Left lobe of liver (tissue), 2 donors: ENCODE measurements around the gene IFT43. TPM values are rescaled to one million over a fixed set of nuclear protein-coding genes. Genes with fewer than 3 reads are reported as not detected.
A peak's percentile ranks its signal among the peaks of the same experiment; 100 is the strongest.

ENCODE experiments used
- ATAC-seq: fragments of 200-7000 bp; cut with Tn5 transposase; one replicate; pipeline ENCODE4 v1.9.1; 2020; ENCODE audit warnings: mild to moderate bottlenecking, moderate library complexity
- DNase-seq: peaks from one replicate; pipeline ENCODE4 v3.0.0-alpha.2; 2020; ENCODE audit warnings: low spot score
- total RNA-seq: library from RNA; stranded (reverse); gene quantifications from one replicate; pipeline ENCODE4 v1.2.1, GENCODE V29; 2021
- donor health status: DM: no; HTN: no; CAD: no; lungs with moderate emphysema.
- donor health status: DM: no; HTN: yes; CAD: no.

IFT43 gene
- 13.7 TPM for total RNA-seq

DNA sequence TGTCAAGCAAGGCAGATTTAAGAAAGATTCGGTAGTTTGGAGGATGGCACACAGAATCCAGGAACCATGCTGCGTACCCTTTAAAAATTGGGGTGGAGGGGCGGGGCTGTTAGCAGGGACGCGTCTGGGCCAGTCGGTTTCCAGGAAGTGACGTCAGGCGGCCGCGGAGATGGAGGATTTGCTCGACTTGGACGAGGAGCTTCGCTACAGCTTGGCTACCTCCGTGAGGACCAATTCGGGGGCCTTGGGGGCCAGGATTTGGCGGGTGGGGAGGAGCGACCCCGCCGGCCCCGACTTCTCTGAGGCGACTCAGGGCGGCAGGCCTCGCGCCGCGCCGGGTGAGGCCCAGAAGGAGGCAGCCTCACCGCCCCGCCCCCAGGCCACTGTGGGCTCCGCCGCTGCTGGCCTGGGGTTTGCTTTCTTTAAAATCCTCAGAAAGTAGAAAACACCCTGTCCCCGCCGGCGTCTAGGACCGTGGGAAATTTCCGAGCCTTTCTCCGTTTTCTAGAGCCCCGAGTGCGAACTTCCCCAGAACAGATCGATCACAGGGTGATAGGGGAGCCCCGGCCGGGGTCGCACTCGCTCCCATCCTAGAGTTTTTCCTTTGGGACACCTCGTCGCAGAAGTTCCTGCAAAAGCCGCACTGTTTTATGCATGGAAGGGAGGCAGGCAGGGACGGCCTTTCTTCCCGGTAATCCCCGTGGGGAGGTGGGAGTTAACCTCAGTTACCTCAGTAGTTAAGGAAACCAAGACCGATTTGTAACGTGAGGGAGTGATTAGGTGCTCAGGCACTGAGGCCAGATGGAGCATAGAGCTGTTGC, at the start of gene IFT43:
IFT43 (plus strand) TSS at position 146 of the 821 bp plus-strand sequence; CDS start at position 170, 24 bp downstream.
- peak; percentile 57 for ATAC-seq
- DNase-seq, result peak; percentile 93

DNA sequence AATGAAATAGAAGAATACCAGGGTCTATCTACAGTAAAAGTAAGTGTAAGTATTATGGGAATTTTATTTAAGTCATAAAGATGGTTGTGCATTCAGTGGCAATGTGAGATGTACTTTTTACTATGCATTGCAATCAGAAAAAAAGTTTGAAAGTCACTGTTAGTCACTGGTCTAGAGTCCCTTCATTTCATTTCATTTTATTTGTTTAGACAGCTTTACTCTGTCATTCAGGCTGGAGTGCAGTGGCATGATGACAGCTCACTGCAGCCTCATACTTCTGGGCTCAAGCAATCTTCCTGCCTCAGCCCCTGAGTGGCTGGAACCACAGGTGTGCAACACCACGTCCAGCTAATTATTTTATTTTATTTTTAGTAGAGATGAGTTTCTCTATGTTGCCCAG, 46.4 kb upstream of the IFT43 start:
- no peak for DNase-seq
- ATAC-seq, result no peak

DNA sequence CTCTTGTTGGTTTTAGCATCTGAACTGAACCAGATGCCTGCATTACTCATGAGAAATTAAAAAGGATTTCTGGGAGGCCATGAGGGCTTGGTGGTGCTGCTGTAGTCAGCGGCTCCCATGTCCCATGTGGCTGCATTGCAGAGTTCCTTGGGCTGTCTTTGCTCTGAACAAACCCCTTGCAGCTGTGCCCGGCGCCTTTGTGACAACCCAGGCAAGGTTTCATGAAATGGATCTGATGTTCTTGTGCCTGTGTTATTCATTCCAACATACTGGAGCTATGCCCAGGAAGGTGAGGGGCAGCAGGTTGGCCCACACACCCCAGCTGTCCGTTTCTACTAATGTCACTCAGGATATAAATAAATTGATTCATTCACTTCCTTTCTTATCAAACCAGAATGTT, 44.5 kb upstream of the IFT43 start:
- no peak for DNase-seq
- no peak for ATAC-seq

DNA sequence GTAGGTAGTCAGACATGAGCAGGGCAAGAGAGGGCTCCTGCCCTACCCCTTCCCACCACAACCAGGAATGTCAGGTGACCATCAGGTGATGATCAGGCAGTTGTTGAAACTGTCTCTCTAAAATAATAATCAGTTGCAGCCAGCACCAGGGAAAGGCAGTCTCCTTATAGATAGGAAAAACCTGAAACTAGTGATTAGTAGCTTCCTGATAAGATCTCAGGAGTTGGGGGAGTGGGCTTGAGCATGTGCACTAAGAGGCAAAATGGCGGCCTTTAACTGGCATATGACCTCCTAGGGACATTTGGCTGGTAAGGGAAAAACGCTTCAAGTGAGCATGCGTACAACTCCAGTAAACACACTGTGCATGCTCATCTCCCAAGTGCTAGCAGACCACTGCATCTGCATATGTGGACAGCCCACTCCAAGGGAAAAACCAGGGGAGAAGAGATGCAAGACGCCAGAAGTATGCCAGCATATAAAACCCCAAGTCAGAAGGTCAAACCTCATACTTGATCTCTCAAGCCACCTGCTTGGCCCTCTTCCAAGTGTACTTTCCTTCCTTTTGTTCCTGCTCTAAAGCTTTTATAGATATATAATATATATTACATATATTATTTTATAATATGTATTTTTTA, 40.8 kb upstream of the IFT43 start:
- DNase-seq, result no peak
- no peak for ATAC-seq

DNA sequence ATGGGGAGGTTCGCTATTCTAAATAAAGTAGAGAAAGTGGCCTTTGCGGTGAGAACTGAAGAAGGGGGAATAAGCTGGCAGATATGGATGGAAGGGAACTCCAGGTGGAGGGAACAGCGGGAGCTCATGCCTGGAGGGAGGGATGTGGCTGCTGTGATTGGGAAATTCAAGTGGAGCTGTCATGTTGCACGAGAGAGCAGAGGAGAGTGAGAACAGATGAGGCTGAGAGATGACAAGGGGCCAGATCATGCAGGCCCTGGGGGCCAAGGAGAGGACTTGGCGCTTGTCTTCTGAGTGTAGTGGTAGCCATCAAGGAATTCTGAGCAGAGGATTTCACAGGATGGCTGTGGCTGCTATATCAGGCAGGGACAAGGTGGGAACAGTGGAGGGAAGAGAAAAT, 38.8 kb upstream of the IFT43 start:
- ATAC-seq (no peak), DNase-seq (no peak)

DNA sequence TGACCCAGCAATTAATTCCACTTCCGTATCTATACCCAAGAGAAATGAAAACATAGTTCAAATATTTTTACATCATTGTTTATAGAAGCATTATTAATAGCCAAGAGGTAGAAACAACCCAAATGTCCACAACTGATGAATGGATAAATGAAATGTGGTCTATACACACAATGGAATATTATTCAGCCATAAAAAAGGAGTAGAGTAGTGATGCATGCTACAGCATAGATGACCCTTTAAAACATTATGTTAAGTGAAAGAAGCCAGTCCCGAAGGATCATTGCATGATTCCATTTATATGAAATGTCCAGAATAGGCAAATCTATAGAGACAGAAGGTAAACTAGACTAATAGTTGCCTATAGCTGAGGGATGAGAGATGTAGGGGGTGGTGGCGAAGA, 33.1 kb upstream of the IFT43 start:
- ATAC-seq (no peak), DNase-seq (no peak)

DNA sequence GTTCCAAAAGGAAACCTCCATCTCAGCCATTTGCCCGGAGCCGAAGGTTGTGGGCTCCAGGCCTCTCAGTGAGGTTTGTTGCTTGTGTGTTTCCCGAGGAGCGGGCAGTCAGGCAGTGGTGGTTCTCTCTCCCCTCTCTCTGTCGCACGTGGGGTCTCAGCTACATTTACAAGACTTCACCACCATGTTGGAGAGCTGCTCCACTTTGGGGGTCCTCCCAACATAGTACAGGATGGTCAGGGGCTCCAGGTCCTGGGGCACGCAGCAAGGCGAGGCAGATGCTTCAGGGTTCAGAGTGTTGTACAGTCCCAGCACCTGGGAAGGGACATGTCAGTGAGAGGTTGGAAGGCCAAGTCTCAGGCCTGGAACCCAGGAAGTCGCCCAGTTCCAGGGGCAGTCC, 26.5 kb upstream of the IFT43 start:
- DNase-seq (no peak), ATAC-seq (no peak)

DNA sequence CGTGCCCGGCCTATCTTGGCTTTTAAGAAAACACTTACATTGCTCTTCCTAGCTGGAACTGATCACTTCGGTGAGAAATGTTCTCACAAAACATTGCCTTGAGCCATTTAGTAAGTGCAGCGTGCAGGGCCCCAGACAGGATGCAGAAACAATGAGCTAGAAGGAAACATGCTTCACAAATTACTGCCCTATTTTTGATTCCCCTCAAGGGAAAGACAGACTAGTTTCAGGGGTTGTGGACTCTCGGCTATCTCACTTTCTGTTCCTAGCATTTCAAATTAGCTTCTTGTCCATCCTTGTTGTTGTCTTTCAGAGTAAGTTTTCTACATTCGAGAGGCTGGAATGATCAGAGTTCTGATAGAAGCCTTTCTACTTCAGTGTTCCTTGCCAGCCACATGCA, 25.3 kb upstream of the IFT43 start:
- DNase-seq (no peak), ATAC-seq (no peak)

DNA sequence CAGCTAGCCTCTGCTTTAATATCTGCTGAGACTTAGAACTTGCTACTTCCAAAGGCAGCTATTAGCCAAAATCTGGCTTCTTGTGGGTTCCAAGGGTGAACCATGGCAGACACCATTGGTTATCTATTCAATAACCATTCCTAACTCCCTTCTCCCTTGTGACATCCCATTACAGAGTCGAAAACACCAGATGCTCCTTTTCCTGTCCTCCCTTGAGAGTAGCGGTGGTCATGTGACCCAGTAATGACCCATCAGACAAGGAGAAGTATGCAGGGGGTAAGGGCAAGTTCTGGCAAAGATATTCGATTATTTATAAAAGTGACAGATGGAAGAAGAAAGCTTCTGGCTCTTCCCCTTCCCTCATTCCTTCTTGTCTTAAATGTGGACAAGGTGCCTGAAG, 23.9 kb upstream of the IFT43 start:
- ATAC-seq, result no peak

DNA sequence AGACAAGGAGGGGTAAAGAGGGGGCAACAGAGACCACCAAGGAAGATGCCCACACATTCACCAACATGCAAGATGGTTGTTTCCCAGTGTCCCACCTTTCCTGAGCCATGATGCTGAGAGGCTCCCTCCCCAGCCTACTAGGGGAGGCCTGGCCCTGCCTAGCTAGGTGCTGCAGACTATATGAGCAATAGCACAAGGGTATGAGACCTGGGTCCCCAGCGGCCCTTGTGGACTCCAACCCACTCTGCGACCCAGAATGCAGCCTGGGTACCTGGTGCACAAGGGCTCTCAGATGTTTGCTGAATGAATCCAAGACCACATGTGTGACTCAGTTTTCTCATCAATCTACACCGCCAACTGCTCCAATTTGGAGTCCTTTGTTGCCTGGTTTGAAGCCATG, 17.7 kb upstream of the IFT43 start:
- no peak for DNase-seq
- no peak for ATAC-seq

More for the DNA sequence above, 23.9 kb upstream of the IFT43 start:
- DNase-seq, result no peak

DNA sequence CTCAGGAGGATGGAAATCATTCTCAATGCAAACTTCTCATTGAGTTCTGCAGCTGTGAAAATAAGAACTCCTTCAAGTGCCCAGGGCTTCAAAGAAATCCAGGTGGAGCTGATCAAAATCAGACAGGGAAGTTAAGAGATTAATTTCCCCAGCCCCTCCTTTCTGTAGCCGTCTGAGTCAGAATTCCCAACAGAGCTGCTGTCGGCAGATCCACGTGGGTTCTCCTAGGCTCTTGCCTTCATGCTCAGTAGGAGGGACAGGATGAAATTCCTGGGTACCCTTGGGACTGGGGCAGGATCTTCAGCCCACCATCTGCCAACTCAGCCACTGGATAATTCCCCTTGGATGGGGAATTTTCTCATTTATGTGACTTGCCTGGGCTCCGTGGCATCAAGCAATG, 17.1 kb upstream of the IFT43 start:
- no peak for ATAC-seq
- no peak for DNase-seq

DNA sequence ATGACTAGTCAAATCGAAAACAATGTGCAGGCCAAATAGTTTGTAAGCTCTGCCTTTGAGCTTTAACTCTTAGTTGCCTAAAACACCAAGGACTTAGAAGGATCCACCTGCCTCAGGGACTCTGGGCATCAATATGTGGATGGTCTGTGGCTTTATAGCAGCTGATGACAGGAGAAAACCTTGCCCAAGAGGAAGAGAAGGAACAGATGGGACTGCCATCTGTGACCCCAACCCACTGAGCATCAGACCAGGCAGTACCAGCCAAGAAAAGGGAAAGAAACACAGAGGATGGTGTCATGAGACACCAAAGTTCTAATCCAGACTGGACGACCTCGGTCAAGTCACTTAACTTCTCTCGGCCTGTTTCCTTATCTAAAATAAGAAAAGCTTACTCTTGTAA, 16.4 kb upstream of the IFT43 start:
- ATAC-seq, result no peak
- no peak for DNase-seq

DNA sequence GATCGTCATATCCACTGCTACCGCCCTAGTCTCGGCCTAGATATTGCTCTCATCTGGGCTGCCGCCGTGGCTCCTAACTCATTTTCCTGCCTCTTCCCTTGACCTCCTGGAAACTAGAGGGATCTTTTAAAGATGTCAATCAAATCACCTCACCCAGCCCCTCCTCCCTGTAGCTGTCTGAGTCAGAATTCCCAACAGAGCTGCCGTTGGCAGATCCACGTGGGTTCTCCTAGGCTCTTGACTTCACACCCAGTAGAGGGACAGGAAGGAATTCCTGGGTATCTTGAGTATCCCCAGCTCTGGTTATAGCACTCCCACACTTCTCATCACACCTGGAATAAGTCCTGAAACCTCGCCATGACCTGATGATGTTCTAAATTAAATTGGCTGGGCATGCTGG, 15.7 kb upstream of the IFT43 start:
- no peak for ATAC-seq
- DNase-seq, result no peak

DNA sequence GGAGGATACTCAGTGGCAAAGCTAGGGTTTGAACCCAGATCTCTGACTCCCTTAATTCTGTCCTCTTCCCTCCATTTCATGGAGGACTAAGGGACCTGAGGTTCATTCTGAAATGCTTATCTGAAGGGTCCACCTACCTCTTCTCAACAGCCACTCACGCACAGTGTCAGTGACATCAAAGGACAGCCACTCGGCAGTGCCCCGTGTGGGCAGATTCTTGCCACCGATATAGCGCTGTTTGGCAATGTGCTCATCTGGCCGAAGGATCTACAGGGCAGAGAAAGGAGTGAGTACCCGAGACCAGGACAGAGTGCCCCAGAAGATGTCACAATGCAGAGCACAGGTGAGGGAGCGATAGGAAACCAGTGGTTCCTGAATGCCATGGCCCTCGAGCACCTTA, 14.6 kb upstream of the IFT43 start:
- DNase-seq (no peak), ATAC-seq (no peak)

DNA sequence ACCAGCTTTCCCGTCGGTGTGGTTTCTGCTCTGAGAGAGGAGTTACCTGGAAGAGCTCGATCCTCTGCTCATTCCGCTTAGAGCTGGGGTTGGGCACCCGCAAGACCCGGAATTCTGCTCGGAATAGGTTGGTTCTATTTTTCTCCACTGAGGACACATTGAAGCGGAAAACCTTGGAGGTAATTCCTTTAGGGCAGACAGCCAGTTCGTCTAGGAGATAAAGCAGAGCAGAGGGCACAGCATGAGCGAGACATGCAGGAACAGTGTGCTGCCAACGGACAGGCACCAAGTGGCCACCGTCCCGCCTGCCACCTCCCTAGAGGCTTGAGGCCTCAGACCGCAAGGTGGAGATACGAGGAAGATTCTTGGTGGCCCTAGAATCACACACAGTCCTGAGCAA, 14.1 kb upstream of the IFT43 start:
- DNase-seq, result no peak
- ATAC-seq, result no peak

DNA sequence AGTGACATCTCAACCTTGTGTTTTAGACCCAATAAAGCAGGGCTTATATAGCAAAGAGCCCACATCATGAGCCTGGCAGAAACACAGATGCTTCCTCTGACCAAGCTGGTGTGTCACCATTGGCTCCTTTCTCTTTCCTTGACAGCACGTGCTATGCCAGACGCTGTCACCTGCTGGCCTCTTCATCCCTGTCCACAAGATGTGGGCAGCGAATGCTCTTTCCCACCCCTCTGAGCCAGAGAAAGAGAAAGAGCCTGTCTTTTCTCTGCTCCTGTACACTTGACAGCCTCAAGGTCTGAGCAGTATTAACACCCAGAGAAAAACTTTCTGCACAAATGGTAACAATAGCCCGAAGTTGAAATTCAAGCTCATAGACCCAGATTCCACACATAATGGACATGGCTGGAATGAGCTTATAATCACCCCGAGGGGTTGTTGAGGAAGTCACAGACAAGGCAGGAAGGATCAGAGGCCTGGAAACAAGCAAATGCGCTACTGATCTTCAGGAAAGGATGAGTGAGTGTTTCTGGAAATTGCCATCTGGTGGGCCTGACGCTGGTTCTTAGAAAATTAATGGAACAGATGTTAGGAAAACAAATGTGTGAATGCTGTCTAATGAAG, 12.7 kb upstream of the IFT43 start:
- ATAC-seq (no peak), DNase-seq (no peak)

DNA sequence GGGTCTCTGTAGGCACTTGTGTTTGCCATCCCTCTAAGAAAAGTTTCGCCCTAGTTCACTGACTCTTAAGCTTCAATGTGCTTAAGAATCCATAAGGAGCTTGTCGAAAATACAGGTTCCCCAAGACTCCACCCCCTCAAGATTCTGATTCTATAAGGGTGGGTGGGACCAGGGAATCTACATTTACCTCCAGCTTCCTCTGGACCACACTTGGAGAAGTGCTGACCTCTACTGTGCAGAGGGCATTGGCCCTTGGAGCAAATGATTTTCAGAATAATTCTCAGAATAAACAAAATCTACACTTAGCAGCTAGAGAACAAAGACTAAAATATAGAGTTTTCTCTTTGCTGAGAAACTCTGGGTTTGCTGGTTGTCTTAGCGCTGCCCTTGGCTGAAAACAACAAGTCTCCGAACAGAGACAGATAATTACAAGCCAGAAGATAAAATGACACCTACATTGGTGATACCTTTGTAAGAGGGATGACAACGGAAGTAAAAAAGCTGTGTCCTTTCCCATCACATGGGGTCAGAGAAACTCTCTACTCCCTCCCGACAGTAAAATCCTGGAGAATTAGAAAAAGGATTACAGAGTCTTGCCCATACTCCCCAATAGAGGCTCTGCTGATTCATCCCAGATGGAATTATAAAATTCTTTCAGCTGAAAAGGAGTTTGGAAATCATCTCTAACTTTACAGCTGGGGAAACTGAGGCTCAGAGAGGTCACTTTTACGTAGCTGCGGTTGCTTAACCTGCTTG, 8.6 kb upstream of the IFT43 start:
- DNase-seq (no peak), ATAC-seq (no peak)

DNA sequence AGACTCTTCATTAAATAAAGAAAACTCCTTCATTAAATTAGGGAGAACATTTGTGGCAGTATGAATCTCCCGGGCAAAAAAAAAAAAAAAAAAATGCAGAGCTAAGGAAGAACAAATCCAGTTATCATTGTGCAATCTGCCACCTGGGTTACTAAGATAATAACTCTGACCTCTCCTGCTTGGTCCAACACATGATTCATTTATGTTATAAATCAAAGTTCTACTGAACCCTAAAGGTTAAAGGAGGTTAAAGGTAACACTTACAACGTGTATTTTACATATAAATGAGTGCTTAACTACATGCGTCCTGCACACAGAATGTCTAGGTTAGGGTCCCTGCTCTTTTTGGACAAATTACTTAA, 8.0 kb upstream of the IFT43 start:
- peak; percentile 6 for ATAC-seq
- DNase-seq, result no peak

DNA sequence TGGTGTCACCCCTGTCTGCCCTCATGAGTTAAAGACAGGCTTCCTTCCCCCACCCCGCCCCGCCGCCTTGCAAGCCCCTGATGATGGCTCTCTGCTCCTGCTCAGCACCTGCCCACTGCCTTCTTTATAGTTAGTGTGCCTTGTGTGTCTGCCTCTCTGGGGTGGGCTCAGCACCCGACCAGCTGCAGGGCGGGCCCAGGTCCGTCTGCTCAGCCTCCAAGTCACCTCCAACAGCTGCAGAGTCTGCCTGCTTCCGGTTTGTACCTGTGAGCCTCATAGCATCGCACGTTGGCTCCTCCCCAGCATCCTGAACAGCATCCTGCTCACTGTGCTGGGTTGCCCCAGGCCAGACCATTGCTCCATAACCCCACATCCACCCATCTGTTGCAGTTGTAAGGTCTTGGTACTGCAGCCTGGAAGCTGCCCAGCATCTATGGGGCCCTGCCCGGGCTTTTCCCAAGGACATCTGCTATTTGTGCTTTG, 7.3 kb upstream of the IFT43 start:
- no peak for DNase-seq

DNA sequence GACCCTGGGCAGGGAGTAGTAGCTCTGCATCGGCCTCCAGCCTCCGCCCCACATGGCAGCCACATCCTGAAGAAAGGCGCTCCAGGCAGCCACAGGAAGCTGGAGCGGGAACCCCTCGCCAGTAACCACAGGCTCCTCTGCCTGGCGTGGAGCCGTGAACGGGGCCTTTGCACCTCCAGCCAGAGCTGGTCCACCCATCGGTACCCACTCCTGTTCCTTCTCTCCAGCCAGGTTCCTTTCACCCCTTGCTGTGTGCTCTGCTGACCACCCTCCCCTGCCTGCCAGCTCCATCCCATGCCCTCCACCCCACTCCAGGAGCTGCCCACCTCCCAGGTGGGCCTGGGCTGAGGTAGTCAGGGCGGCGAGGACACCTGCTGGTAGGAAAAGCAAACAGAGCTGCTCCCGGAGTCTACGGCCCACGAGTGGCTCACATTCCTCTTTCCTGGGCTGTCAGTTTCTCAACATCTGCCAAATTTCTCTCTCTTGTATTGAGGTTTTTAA, 6.4 kb upstream of the IFT43 start:
- no peak for ATAC-seq
- DNase-seq, result no peak

More for the DNA sequence above, 7.3 kb upstream of the IFT43 start:
- no peak for ATAC-seq
